NCI-H128 (cell line): Measurements from ENCODE around the gene GIT2.

Experiments
- DNase-seq: peaks from one replicate; lab custom pipeline; 2025; ENCODE audit not compliant: unreplicated experiment; lab: John Stamatoyannopoulos, UW

The GIT2 gene

DNA sequence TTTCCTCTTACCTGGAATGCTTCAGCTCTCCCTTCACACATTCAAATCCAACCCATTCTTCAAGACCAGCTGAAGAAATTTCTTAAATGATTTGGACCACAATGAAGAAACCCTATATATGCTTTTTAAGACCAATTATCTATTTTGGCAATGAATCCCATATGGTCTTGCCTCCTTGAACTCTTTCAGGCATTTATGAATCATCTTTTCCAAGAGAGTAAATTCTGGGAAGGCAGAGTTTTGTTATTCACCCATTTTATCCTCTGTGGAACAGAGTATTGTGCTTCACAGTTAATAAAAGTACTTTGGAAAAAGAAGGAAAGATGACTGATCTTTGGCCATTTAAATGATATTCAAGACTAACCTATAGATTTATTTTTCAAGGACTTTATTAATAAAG lies 14.0 kb downstream of the GIT2 start:
- DNase-seq = no peak

DNA sequence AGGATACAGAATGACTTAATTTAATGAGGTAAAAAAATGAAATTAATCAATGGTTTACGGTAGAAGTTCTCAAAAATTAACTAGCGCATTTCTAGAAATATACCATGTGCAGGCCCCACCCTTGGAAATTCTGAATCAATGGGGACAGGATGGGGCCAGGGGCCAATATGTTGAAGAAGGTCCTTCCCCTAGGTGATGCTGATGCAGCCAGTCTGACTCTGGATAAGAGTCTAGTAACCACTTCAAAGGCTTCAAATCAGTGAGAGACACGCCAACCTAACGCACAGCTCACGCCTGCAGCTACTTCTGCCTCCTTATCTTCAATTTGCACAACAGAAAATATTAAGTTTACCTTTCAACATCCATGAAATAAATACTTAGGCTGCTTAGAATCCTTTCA lies 14.9 kb downstream of the GIT2 start:
- DNase-seq = no peak

DNA sequence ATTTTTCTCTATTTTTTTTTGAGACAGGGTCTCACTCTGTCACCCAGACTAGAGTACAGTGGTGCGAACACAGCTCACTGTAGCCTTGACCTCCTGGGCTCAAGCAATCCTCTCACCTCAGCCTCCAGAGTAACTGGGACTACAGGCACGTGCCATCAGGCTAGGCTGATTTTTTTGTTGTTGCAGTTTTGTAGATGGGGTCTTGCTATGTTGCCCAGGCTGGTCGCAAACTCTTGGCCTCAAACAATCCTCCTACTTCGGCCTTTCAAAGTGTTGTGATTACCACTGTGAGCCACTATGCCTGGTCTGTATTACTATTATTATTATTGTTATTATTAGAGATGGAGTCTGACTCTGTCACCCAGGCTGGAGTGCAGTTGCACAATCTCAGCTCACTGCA lies 23.3 kb downstream of the GIT2 start:
- no peak for DNase-seq

DNA sequence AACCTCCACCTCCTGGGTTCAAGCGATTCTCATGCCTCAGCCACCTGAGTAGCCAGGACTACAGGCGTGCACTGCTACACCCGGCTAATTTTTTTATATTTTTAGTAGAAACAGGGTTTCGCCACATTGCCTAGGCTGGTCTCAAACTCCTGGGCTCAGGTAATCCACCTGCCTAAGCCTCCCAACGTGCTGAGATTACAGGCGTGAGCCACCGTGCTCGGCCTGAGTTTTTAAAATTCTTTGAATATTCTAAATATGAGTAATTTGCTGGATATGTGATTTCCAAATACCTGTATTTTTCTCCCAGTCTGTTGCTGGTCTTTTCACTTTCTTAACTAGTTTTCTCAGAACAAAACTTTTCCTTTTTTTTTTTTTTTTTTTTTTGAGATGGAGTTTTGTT lies 27.4 kb downstream of the GIT2 start:
- no peak for DNase-seq

DNA sequence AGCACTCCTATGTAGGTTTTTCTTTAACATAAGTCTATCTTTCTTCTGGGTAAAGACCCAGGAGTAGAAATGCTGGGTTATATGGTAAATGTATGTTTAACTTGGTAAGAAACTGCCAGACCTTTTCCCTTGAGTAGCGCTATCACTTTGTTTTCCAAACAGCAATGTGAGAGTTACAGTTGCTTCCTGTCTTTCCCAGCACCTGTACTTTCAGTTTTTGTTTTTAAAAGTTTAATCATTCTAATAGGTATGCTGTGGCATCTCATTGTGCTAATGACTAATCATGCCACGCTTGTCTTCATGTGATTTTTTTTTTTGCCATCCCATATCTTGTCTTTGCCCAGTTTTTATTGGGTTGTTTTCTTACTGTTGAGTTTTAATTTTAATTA lies 28.1 kb downstream of the GIT2 start:
- DNase-seq = no peak

DNA sequence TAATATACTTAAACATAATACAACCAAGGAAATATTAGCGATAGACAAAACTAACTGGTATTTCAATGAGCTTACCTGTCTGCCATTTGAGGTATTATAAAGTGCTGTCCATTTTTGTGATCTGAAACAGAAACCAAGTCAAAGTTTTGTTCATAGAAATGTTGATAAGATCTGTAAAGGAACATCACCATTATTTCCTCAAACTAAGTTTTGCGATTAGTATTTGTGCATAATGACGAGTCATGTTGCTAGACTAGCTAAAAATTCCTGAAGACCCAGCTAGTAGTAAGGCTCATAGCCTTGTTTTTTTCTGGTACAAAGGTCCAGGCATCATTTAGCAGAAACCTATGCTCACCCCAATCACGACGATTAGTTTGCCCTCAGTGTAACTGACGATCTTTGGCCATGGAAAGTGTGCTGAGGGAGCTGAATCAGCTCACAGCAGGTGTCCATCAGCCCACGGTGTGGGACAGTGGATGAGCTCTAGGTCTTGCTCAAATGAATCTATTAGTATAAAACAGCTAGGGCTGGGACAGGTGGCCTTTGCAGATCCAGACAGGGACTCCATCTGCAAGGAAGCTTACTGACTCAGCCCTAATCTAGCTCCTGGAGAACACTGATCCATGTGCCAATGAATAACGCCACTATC lies 28.7 kb downstream of the GIT2 start:
- DNase-seq = no peak

DNA sequence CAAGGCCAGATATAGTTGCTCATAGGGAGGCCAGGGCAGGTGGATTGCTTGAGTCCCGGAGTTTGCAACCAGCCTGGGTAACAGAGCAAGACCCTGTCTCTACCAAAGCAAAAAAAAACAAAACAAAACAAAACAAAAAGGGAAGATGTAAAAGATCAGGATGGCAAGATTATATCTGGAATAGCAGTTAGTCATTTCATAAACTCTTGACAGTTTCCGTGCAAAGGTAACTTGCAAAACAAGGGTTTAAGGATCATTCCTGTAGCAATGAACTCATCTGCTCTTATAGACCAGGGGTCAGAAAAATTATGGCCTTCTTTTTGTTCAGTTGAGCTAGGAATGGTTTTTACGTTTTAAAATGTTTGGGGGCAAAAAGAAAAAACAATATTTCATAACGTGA lies 29.6 kb downstream of the GIT2 start:
- no peak for DNase-seq

DNA sequence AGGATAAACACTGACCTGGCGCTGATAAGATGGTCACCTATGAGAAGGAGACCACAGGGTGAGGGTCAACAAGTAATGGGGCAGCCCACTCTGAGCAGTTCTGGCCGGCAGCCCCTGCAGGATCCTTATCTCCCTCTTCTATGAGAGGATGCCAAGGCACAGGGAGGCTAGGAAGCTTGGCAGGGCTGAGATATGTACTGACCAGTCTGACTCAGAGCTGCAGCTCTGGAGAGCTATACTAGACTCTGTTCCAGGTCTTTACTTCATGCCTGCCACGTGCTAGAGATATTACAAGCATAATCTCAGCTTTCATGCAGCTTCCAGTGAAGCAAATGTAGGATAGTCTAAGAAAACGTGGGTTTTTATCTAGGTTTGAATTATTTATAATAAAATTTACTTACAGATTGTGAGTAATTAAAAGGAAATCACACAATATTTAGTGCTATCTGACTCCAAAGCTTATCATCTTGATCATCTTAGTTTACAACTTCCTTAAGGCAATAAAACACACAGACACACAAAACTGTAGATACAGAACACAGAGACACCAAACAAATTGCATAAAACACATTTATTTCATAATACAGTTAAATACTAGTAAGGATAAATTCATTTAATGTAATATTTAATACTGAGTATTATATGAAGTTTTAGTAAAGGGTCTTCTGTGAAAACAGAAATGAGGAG lies 32.3 kb downstream of the GIT2 start:
- no peak for DNase-seq

DNA sequence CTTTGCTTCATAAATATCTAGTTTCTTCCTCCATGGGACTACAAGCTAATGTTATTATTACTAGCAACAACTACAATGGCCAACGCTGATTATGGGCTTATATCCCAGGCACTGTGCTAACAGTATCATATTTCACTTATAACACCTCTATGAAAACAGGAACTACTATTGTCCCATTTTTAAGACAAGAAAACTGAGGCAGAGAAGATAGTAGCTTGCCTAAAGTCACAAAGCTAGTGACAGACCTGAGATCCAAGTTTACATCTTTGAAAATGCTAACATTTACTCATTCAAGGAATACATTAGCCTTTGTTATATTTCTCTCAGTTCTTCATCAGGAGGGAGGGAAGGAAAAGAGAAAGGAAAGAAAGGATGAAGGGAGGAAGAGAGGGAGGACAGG lies 32.8 kb downstream of the GIT2 start:
- no peak for DNase-seq

DNA sequence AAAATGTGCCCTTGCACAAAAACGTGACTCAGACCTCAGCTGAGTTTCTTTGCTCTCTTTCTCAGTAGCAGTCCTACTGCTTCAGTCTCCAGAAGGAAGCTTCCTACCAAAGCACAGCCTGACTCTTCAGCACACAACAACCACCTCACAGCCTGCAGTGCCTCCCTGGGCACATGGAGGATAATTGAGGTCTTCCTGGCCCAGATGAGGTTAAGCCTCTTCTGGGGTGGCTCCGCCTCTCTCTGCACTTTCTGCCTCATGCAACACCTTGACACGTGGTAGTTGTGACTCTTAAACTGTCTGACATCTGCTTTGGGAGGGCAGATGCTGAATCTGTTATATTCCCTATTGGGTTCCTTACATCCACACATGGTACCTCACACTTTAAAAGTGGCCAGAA lies 33.8 kb downstream of the GIT2 start:
- no peak for DNase-seq

DNA sequence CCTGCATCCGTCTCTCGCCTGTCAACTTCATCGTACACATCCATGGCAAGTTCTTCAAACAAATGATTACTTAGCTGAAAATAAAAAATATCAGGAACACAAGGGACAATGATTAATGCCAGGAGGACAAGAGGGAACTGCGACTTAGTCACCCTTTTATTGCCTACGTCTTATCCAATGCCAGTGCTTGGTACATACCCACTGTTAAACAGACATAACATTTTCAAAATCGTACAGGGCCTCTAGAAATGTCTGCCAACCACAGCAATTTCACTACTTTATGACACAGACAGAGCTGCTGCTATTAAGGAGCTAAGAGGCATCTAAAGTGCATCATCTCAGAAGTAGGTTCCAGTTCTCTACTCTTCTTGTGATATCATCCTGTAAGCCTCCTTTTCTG lies 34.6 kb downstream of the GIT2 start:
- DNase-seq = no peak

DNA sequence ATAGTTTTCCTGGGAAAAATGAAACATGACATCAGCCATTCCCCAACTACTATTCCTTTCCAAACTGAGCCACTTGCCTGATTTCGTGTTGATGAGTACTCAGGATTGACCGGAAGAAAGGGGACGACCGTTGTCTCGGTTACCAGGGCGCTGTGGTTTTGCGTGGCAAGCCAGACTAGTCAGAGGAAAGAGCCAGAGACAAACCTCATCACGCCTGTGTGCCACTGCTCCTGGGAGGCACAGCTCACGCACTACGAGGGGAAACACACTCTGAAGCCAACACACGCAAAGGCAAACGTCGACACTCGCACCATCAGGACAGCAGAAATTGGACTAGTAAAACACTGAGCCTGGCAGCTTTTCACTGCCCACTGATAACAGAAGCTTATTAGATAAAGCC lies 35.0 kb downstream of the GIT2 start:
- no peak for DNase-seq

DNA sequence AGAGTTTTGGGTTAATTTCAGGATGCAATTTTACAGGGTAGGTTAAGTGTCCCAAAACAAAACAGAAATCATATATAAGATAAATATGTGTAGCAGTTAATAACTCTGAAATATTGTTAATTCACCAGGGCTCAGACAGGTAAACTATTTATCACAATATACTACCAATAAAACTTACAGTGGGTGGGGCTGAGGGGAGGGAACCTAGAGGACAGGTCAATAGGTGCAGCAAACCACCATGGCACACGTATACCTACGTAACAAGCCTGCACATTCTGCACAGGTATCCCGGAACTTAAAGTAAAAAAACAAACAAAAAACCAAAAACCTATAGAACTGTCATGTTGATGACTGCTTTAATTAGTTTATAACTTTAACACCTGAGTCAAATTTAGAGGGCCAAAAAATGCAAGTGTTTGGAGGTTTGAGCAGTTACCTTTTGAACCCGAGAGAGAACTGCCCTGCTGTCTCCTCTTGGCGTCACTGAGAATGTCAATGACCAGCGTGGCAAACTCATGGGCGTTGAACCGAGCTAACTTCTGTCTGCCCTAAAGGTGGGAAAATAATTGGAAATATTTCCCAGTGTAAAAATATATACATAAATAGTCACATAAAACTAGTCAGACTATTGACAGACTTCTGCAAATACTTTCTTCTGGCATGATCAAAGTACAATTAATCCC lies 36.6 kb downstream of the GIT2 start:
- no peak for DNase-seq

DNA sequence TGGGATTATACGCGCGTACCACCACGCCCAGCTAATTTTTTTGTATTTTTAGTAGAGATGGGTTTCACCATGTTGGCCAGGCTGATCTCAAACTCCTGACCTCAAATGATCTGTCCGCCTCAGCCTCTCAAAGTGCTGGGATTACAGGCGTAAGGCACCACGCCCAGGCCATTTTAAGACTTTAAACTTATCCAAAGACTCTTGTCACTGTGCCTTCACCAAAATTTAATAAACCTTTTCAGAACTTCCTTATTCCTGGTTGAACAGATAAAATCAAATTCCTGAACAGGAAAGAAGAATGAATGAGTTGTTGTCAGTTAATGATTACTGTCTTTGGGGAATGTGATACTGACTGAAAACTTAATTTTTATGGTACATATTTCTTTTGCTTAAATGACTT lies 37.8 kb downstream of the GIT2 start:
- DNase-seq = no peak

DNA sequence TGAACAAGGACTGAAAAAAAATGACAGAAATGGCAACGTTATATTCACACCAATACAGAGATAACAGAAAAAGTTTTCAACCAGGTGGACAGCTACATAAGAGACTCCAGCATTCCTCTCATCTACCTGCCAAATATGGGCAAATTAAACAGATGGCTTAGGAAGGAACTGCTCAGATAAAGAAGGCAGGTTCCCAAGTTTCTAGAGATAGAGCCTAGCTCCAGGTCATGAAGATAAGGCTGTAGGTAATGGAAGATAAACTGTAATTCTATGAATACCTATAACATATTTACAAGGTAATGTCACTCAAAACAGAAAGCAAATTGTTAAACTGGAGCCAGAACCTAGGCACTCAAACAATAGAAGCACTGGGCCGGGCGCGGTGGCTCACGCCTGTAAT lies 42.5 kb downstream of the GIT2 start:
- no peak for DNase-seq

DNA sequence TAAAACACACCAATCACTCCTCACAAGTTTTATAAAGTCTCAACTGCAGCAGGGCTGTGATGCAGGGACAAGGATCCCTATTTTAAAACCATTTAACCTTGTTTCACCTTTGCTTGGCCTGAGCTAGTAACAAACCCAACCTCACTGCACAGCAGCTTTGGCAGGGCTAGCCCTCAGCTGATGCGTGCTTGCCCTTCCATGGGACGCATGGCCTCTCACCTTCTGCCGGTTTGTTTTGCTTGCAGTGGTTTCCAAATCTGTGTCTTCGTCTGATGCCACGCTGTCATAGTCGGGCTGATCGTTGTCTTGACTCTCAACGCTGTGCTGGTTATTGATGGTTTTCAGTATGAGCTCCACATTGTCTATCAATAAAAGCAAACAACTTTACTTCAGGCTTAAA lies 43.3 kb downstream of the GIT2 start:
- no peak for DNase-seq

DNA sequence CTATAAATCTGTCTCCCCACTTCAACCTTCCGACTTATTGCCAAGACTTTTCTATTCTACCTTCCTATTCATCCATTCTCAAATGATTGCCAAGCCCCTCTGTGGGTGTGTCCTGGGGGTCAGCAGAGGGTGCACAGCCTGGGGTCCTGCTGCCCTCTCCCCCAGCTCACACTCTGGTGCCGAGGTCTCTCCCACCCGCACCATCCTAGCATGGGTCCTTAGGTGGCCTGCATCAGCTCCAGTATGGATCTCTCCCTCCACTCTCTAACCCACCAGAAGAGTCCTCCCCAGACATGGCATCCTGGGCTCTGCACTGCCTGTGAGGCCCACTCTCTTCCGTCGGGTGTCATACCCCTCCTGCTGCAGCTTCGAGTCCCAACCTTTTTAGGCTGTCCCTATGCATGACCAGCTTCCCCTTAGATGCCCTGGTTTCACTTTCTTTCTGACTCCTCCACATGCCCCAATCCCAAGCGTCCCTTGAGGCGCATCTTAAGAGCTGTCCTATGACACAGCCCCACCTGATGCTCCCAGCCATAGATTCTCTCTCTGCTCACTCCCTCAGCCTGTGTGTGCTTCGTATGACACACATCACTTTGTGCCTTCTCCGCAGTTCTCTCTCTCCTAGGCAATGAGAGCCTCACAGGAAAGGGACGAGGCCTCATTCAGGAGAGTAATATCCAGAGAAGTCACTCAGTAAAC lies 43.9 kb downstream of the GIT2 start:
- DNase-seq = no peak

DNA sequence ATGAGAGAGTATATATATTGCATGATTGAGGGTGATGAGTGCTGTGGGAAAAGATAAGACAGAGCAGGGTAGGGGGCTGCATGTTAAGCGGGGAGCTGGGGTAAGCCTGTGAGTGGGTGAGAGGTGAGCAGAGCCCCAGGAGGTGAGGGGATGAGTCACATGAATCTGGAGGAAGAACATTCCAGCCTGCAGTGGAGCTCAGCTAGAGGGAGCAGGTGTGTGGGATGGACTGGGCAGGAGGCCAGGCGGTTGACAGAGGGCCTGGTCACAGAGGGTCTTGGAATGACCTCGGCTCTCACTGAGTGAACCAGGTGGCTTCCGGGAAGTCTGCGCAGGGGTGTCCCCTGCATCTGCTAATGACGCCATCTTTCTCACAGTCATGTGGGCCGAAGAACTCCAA lies 44.4 kb downstream of the GIT2 start:
- DNase-seq = no peak

DNA sequence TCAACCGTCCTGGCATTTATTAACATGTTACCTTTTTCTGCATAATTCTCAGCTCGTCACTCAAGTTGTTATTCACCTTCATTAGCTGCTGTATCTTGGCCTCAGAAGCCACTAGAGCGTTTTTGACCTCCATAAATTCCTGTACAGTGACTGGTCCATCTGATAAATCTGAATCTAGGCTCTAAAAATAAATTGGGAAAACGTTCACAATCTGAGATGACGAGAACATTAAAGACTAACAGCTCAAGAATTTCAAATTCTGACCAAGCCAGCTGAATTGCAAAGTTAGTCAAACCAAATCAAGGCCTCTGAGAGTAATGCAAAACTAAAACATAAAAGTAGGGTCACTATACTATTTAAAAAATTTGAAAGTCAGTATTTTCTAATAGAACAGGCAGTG lies 45.0 kb downstream of the GIT2 start:
- DNase-seq = no peak

DNA sequence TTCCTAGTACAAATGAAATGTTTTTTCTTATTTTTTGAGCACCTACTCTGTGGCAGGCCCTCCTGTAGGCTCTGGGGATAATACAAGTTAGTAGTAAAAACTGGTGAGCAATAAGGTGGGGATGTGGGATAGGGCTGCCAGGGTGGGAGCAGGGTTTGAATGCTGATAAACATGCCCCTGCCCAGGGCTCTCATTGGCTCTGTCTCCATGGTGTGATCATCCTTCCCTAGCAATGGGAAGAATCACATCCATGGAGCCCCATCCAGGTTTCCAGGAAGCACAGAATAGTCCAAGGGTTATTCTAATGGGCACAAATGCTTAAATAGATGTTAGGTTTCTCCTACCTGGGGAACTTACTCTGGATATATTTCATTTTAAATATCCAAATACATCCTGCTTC lies 45.5 kb downstream of the GIT2 start:
- DNase-seq = no peak

DNA sequence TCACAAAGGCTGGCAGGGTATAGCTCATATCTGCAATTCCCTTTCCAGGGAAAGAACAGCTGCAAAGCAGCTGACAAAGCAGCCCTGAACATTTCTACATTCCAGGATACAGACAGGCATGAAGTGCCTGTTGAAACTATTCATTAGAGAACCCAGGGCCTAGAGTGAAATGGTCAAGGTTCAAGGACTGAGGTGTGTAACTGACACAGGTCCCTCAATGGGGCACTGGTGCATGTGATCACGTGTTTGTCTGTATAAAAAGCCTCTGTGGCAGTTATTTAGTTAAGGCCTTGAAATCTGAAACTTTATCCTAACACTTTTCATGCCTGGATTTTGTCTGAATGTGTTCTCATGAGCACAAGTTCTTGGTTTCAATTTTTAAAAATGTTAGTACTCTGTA lies 47.1 kb downstream of the GIT2 start:
- DNase-seq = no peak

DNA sequence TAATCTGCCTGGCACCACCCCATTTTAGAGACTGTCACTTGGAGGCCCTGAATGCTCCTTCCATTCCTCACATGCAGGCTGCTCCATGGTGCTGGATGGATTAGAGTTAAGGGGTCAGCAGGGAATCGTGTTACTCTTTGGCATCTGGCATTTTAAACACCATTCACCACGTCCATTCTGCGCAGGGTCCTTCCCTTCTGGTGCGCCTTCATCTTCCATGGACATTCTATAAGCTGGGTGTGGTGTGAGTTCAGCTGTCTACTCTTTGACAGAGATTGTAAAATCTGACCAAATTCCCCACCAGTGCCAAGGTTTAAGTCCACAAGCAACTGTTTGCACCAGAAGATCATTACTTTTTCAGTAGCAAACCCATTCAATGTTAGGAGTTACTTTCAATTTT lies 47.8 kb downstream of the GIT2 start:
- no peak for DNase-seq
